Adrenal gland (tissue), 12 donors: Measurements from ENCODE around the gene COX19. TPM values are rescaled to one million over a fixed set of nuclear protein-coding genes. Genes with fewer than 3 reads are reported as not detected.

Experiments used
- DNase-seq, 7 donors: peaks; one replicate each; pipeline ENCODE4 v3.0.0-alpha.2; 2019 to 2020
- H3K27ac ChIP-seq, 5 donors: fragments of 200-600 bp; sonication (generic) in 4 of 5; 1 replicate in 3 of 5; 2 replicates in 2 of 5; pipeline versions ENCODE4 v1.5.1 to v1.8.0; 2016 to 2020; ENCODE audit warnings: mild to moderate bottlenecking in 1 of 5
- H3K27me3 ChIP-seq: fragments of 200-600 bp; 2 replicates; pipeline ENCODE4 v1.8.0; 2021
- H3K36me3 ChIP-seq, 2 donors: fragments of 200-600 bp; replicated peaks in 1 of 2; 1 replicate in 1 of 2; 2 replicates in 1 of 2; pipeline versions ENCODE4 v1.5.1 to v1.8.0; 2018 to 2022
- H3K4me1 ChIP-seq, 2 donors: fragments of 200-600 bp; replicated peaks in 1 of 2; 1 replicate in 1 of 2; 2 replicates in 1 of 2; pipeline versions ENCODE4 v1.5.1 to v1.8.0; 2018 to 2021
- H3K4me3 ChIP-seq, 4 donors: fragments of 200-600 bp; sonication (generic) in 3 of 4; one replicate each; pipeline ENCODE4 v1.5.1; 2016 to 2018
- H3K9me3 ChIP-seq, 3 donors: fragments of 200-600 bp; sonication (generic) in 1 of 3; replicated peaks in 1 of 3; 1 replicate in 2 of 3; 2 replicates in 1 of 3; pipeline versions ENCODE4 v1.5.1 to v1.8.0; 2016 to 2021
- POLR2A ChIP-seq, 2 donors: fragments of 450-650 bp; IDR thresholded peaks; one replicate each; pipeline ENCODE4 v1.6.1; 2017; ENCODE audit warnings: antibody characterized with exemption in 2 of 2, mild to moderate bottlenecking in 2 of 2, moderate library complexity in 1 of 2
- WGBS, 4 donors: extraction: QIAGEN DNeasy Blood & Tissue Kit in 2 of 4; methylation state at CpG; one replicate each; pipeline versions ENCODE4 v1.1.5 to v1.1.7; 2013 to 2017; 5-methylcytosine and 5-hydroxymethylcytosine counted together
- intact Hi-C, 2 donors: fragments of 100-400 bp; cut with DNase I; formaldehyde crosslinking; loops; one replicate each; pipeline versions ENCODE4 v1.14.1 to v1.15.0; 2022 to 2023
- polyA plus RNA-seq, 3 donors: library from polyadenylated mRNA; stranded (reverse); fragments of 200-250 nt in 2 of 3; fragments of 350-450 nt in 1 of 3; fragmentation: Illumina TruSeq in 1 of 3; extraction: RNeasy Lipid Tissue Mini Kit (QIAGEN cat#74804) in 1 of 3; gene quantifications; one replicate each; pipeline ENCODE4 v1.2.3, GENCODE V29; 2013 to 2014
- total RNA-seq, 9 donors: library from RNA; depleted of rRNA in 4 of 9; stranded (reverse); fragments of >200 nt in 4 of 9; fragments of 120-200 nt in 1 of 9; fragmentation: NEBNext Ultra II Directional in 1 of 9; extraction: Animal tissue kit (Norgen Biotek cat#: 25700) in 1 of 9; gene quantifications; one replicate each; pipeline versions ENCODE4 v1.1.0 to v1.2.4, GENCODE V29; 2013 to 2023
- TF ChIP-seq, protein P1 (sequence below), 6 experiments: fragments of 450-650 bp in 4 of 6; fragments of 200-600 bp in 2 of 6; sonication (generic) in 1 of 6; IDR thresholded peaks; 1 replicate in 5 of 6; 2 replicates in 1 of 6; pipeline versions ENCODE4 v1.5.1 to v1.8.0; 2016 to 2021; ENCODE audit warnings: antibody characterized with exemption in 6 of 6, mild to moderate bottlenecking in 2 of 6, moderate library complexity in 1 of 6
- donor health status: healthy with polysubstance abuse.
- donor health status: Bipolar disorder and iron deficiency.
- donor health status: DM: yes; HTN: yes; CAD: no.
- donor health status: DM: no; HTN: no; CAD: no.
- donor health status: DM: no; HTN: no; CAD: no.
- donor health status: DM: yes; HTN: yes; CAD: no.

The COX19 gene
- total and polyA plus RNA-seq, 12 donors, result 9.1 to 32.4 (median 18.9) TPM

DNA sequence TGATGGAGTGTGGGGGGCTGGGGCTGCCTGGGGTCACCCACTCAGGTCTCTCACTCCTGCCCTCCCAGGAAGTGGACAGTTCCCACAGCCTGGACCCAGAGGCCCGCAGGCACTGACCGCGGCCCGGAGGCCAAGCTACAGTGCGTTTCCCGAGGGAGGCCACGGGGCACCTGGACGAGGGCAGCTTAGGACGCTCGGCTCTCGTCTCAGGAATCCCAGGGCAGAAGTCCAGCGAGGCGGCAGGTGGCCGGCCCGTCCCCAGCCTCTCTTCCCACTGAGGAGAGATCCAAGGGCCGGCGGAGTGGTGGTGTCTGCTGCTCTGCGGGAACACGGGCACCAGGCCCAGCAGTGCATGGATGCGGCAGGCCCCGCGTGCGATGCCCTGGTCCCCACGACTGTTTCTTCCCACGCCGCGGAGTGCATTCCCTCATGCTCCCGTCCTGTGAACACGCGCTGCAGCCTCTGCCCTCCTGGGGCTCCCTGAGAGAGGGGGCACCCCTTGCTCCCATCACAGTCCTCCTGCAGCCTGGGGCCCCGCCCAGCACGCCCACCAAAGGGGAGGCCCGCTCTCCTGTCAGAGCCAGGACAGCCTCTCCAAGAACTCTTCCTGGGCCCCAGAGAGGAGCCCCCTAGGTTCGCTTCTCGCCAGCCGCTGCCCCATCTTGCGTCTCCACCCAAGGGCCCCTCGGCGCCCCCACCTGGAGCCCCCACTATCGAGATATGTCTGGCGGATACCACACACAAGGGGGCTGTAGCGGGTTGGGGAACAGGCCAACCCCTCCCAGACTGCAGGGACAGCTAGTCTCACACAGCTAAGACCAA is 44.7 kb upstream of the COX19 start:
- Histone ChIP-seq H3K9me3 (no peaks in the 10 kb centered on the region), H3K4me1 (no peaks in the 10 kb centered on the region), H3K27ac (no peak overlapping the region), H3K27me3 (no peaks in the 10 kb centered on the region), H3K36me3 (no peaks in the 10 kb centered on the region), H3K4me3 (no peak overlapping the region)
- TF ChIP-seq, protein P1, sequence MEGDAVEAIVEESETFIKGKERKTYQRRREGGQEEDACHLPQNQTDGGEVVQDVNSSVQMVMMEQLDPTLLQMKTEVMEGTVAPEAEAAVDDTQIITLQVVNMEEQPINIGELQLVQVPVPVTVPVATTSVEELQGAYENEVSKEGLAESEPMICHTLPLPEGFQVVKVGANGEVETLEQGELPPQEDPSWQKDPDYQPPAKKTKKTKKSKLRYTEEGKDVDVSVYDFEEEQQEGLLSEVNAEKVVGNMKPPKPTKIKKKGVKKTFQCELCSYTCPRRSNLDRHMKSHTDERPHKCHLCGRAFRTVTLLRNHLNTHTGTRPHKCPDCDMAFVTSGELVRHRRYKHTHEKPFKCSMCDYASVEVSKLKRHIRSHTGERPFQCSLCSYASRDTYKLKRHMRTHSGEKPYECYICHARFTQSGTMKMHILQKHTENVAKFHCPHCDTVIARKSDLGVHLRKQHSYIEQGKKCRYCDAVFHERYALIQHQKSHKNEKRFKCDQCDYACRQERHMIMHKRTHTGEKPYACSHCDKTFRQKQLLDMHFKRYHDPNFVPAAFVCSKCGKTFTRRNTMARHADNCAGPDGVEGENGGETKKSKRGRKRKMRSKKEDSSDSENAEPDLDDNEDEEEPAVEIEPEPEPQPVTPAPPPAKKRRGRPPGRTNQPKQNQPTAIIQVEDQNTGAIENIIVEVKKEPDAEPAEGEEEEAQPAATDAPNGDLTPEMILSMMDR (IDR thresholded peaks at IDR 0.05), result no peak
- no peak for TF ChIP-seq POLR2A (IDR thresholded peaks at IDR 0.05)
- DNase-seq, result no peak
- WGBS, 4 donors, result 95 to 97% (median 97%) methylated on average over 19 to 42 of the region's 42 CpGs
- intact Hi-C loops, result no loop called here

DNA sequence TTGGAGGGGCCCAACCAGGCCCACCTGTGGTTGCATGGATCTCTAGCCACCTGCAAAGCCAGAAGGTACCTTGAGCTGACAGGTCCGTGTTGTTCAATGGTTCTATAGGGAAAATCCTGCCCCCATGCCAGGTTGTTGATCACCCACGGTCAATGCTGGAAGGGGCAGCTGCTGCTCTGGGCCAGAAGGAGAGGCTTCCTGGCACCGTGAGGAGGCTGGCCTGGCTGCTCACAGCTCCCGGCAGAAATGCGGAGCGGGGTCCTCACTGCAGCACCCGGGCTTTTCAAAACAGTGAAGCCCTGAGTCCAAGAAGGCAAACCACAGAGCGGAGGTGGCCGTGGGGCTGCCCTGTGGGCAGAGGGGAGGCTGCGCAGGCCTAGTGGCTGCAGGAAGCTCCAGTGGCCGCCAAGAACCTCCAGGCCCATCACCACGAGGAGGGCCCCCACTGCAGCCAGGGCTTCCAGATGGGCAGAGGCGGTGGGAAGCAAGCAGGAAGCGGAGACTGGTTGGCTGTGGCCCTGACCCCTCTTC is 44.0 kb upstream of the COX19 start:
- Histone ChIP-seq H3K36me3 (no peaks in the 10 kb centered on the region), H3K4me1 (no peaks in the 10 kb centered on the region), H3K27ac (no peak overlapping the region), H3K4me3 (no peak overlapping the region), H3K27me3 (no peaks in the 10 kb centered on the region), H3K9me3 (no peaks in the 10 kb centered on the region)
- TF ChIP-seq, protein P1 (IDR thresholded peaks at IDR 0.05), result no peak
- TF ChIP-seq POLR2A (IDR thresholded peaks at IDR 0.05), result no peak
- no peak for DNase-seq
- intact Hi-C loops, result no loop called here
- 81 to 89% (median 88%) methylated on average over 12 to 14 of the region's 14 CpGs for WGBS, 4 donors

DNA sequence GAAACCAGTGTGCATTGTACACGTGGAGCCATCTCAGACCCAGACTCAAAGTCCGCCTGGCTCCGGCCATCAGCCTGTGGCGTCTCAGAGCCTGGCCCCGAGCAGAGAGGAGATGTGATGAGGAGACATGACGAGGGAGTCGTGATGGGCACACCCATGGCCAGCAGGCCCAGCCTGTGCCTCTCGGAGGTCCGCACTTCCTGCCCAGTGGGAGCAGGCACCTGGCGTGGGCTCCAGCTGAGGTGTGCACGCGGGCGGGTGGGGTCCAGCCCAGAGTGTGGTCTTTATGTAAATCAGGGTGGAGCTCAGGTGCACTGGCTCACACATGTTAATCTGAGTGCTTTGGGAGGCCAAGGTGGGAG is 43.0 kb upstream of the COX19 start:
- Histone ChIP-seq H3K4me3 (no peak overlapping the region), H3K36me3 (no peaks in the 10 kb centered on the region), H3K27ac (no peak overlapping the region), H3K27me3 (no peaks in the 10 kb centered on the region), H3K9me3 (no peaks in the 10 kb centered on the region), H3K4me1 (no peaks in the 10 kb centered on the region)
- 80 to 98% (median 93%) methylated on average over 2 to 13 of the region's 13 CpGs for WGBS, 4 donors
- no peak for TF ChIP-seq POLR2A (IDR thresholded peaks at IDR 0.05)
- TF ChIP-seq, protein P1 (IDR thresholded peaks at IDR 0.05), result no peak
- DNase-seq, result no peak
- intact Hi-C loops, result no loop called here

DNA sequence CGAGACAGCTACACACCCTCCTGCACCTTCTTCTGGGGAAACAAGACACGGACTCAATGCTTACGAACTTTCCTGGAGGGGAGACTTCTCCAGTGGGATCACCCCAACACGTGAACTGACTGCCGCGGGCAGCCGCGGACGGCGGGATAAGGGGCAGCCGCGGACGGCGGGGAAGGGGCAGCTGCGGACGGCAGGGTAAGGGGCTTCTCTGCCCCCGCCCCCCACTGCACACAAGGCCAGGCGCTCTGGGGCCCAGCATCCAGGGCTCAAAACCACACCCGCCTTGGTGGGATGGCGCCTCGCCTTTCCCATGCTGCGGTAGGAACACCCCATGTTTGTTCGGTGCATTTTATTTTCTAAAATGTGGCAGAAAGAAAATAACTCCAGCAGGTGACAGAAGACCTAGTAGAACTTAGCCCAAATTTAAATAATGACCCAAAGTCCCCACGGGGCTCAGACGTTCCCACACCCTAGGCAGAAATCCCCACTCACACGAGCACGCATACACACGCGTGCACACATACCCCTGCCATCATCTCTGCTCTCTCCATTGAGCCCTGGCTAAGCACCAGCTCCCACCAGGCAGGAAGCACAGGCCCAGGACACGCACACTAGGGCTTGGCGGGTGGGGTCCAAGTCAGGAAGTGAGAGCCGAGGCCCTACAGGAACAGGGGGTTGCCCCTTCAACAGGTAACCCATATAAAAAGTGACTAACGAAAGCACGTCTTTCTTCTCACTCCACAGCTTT is 42.4 kb upstream of the COX19 start:
- intact Hi-C loops, result no loop called here
- Histone ChIP-seq H3K4me1 (no peaks in the 10 kb centered on the region), H3K36me3 (no peaks in the 10 kb centered on the region), H3K27me3 (no peaks in the 10 kb centered on the region), H3K4me3 (no peak overlapping the region), H3K9me3 (no peaks in the 10 kb centered on the region), H3K27ac (no peak overlapping the region)
- TF ChIP-seq, protein P1 (IDR thresholded peaks at IDR 0.05), result no peak
- TF ChIP-seq POLR2A (IDR thresholded peaks at IDR 0.05), result no peak
- WGBS, 4 donors, result 93 to 97% (median 96%) methylated on average over 26 to 34 of the region's 34 CpGs
- no peak for DNase-seq
